GM19395 (cell line): Measurements from ENCODE around the gene PRX.
"Not testable (repeated sequence)": the region's sequence is repeated elsewhere in the genome, so short reads cannot be mapped to it uniquely, and the experiment has no call there.

Experiments used
- ATAC-seq: cut with Tn5 transposase; IDR thresholded peaks from one replicate; pipeline ENCODE4 v1.9.1; 2021; ENCODE audit warnings: mild to moderate bottlenecking, moderate library complexity; ENCODE audit not compliant: unreplicated experiment

PRX gene, protein sequence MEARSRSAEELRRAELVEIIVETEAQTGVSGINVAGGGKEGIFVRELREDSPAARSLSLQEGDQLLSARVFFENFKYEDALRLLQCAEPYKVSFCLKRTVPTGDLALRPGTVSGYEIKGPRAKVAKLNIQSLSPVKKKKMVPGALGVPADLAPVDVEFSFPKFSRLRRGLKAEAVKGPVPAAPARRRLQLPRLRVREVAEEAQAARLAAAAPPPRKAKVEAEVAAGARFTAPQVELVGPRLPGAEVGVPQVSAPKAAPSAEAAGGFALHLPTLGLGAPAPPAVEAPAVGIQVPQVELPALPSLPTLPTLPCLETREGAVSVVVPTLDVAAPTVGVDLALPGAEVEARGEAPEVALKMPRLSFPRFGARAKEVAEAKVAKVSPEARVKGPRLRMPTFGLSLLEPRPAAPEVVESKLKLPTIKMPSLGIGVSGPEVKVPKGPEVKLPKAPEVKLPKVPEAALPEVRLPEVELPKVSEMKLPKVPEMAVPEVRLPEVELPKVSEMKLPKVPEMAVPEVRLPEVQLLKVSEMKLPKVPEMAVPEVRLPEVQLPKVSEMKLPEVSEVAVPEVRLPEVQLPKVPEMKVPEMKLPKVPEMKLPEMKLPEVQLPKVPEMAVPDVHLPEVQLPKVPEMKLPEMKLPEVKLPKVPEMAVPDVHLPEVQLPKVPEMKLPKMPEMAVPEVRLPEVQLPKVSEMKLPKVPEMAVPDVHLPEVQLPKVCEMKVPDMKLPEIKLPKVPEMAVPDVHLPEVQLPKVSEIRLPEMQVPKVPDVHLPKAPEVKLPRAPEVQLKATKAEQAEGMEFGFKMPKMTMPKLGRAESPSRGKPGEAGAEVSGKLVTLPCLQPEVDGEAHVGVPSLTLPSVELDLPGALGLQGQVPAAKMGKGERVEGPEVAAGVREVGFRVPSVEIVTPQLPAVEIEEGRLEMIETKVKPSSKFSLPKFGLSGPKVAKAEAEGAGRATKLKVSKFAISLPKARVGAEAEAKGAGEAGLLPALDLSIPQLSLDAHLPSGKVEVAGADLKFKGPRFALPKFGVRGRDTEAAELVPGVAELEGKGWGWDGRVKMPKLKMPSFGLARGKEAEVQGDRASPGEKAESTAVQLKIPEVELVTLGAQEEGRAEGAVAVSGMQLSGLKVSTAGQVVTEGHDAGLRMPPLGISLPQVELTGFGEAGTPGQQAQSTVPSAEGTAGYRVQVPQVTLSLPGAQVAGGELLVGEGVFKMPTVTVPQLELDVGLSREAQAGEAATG (N-terminal part only)

DNA sequence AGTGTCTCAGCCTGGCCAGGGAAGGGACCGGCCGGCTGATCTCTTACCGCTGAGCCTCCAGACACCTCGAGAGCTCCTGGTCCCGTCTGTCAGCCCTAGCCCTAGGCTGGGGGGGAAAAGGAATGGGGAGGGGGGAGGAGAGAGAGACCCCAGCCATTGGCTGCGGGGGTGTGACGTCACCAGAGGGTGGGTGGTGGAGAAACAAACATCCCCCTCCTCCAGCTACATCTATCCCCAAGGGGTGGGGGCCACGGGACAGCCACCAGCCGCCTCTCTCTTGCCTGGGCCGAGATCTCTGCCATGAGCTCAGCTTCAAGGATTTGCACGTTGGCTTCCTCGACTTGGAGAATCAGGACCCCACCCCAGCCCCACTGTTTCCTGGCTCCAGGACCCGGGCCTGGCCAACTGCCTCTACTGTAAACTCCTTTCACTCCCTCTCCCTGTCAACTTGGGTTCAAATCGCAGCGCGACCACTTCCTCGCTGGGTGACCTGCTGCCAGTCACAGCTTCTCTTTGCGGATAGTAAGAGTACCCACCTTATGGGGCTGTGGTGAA lies at the start of gene PRX:
TSS of gene PRX (minus strand) at position 88 of the 555 bp plus-strand sequence. CDS start 5,446 bp downstream, outside the sequence.
- no peak for ATAC-seq

DNA sequence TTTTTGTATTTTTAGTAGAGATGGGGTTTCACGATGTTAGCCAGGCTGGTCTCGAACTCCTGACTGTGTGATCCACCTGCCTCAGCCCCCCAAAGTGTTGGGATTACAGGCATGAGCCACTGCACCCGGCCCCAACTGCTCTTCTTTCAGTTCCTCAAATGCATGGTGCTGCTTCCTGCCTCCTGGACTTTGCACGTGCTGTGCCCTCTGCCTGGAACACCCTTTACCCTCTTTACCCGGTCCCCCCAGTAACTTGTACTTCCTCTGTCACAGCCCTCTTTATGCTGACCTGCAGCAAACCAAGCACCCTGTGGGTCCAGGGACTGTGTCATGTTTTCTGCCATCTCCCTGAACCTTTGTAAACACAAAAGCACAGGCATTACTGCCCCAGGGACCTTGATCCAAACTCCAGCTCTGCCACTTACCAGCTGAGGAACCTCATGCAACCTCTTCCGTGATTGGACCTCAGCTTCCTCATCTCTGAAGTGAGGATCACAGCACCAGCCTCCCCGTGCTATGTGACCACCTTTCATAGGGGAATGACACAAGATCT lies 48.6 kb upstream of the PRX start:
- no peak for ATAC-seq

DNA sequence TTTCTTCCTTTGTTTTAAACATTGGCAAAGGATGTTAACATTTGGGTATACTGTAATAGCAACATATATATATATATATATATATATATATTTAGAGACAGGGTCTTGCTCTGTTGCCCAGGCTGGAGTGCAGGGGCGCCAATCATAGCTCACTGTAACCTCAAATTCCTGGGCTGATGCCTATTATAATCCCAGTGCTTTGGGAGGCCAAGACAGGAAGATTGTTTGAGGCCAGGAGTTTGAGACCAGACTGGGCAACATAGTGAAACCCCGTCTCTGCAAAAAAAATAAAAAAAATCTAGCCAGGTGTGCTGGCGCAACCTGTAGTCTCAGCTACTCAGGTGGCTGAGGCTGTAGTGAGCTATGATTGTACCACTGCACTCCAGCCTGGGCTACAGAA lies 47.0 kb upstream of the PRX start:
- ATAC-seq: no peak

DNA sequence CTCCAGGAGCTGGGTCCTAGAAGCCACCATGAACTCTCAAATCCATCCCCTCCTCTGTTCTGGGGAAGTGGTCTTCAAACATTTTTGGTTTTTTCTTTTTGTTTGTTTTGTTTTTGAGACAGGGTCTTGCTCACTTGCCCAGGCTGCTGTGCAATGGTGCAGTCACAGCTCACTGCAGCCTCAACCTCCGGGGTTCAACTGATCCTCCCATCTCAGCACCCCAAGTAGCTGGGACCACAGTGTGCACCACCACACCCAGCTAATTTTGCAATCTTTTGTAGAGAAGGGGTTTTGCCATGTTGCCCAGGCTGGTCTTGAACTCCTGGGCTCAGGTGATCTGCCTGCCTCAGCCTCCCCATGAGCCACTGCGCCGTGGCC lies 45.4 kb upstream of the PRX start:
- ATAC-seq: no peak

DNA sequence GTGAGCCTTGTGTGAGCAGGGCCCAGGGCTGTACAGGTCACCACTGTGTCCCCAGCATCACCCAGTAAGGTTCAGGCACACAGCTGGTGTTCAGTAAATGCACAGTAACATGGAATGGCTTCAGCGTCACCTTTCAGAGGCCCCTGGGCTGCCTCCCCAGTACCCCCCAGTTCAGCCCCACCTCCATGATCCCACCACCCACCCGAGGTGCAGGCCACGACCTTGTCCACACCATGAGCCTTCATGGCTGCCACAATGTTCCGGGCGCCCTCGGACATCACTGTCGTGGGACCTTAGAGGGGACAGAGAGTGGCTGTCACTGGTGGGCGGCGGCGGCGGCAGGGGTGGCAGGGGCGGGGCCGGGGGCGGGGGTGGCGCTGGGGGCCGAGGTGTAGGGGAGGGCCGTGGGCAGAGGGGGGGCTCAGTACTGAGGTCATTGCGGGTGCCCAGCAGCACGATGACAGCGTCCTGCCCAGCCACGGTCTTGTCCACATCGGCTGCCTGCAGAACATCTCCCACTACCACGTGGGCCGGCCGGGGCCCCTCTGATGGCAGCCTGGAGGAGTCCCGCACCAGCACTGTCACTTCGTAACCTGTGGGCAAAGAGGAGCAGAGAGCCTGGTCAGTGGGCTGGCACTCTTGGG lies 44.9 kb upstream of the PRX start:
- ATAC-seq: no peak

DNA sequence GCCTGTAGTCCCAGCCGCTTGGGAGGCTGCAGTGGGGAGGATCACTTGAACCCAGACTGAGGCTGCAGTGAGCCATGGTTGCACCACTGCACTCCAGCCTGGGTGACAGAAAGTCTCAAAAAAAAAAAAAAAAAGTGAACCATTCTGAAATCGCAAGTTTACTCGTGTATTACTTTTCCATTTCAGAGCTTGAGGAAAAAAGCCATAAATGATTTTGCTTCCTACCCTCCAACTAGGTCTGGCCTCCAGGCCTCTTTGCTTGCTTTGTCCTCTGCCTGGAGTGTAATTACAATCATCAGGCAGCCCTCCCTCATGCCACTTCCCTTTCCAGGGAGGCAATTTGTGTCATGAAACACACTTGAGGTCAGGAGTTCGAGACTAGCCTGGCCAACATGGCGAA lies 43.9 kb upstream of the PRX start:
- ATAC-seq: no peak

DNA sequence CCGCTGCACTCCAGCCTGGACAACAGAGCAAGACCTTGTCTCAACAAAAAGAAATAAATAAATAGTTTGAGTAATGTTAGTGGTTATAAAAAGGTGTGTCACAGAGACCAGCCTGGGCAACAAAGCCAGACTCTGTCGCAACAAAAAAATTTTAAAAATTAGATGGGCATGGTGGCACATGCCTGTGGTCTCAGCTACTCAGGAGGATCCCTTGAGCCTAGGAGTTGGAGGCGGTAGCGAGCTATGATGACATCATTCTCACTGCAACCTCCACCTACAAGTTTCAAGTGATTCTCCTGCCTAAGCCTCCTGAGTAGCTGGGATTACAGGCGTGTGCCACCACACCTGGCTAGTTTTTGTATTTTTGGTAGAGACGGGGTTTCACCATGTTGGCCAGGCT lies 40.8 kb upstream of the PRX start:
- not testable (repeated sequence) for ATAC-seq

DNA sequence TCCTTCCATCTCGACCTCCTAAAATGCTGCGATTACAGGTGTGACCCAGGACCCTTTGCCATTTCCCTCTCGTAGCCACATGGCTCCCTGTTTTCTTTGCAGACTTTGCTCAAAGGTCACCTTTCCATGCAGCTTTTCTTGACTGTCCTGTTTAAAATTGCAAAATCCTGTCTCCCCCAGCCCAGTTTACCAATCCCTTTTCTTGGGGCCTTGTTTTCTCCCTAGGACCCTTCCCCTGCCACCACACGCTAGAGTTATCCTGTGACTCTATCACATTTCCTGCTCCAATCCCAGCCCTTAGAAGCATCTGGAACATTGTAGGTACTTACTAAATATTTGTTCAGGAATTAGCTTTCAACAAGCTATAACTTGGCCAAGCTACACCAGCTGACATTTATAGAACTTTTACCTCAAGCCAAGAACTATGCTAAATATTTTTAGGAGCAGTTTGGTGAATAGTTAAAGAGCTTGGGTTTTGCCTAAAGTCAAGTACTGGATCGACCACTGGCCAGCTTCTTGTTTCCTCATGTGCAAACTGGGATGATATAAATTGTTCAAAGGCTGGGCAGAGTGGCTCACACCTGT lies 40.1 kb upstream of the PRX start:
- no peak for ATAC-seq

DNA sequence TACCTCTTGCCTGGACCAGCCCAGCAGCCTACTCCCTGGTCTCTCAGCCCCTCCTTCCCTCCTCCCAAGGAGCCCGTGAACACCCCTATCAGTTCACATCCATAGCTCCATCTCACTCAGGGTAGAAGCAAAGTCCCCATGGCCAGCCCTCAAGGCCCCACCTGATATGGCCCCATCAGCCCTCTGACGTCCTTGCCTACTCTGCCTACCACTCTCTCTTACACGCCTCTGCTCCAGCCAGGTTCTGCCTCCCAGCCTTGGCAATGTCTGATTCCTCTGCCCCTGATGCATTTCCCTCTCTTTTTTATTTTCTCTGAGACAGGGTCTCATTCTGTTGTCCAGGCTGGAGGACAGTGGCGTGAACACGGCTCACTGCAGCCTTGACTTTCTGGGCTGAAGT lies 38.8 kb upstream of the PRX start:
- no peak for ATAC-seq

DNA sequence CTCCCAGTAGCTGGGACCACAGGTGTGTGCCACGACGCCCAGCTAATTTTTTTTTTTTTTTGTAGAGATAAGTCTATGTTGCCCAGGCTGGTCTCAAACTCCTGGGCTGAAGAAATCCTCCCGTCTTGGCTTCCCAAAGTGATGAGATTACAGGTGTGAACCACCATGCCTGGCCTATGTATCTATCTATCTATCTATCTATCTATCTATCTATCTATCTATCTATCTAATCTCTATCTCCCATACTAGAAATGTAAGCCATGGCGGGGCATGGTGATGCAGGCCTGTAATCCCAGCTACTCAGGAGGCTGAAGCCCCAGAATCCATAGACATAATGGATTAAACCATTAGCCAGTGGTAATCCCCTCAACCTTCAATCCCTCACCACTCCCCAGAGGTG lies 37.5 kb upstream of the PRX start:
- ATAC-seq: no peak

DNA sequence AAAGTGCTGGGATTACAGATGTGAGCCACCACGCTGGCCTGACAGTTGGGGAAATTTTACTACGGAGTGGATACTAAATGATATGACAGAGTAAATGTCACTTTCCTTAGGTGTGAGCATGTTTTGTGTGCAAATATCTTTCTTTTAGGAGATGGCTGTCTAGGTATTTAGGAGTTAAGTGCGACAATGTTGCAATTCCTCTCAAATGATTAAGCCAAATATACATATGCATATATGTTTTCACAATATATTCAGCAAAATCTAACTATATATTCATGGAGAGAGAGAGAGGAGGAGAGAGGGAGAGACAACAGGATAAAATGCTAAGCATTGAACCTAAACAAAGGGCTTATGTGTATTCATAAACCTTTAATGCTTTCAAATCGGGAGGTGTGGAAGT lies 36.3 kb upstream of the PRX start:
- no peak for ATAC-seq

DNA sequence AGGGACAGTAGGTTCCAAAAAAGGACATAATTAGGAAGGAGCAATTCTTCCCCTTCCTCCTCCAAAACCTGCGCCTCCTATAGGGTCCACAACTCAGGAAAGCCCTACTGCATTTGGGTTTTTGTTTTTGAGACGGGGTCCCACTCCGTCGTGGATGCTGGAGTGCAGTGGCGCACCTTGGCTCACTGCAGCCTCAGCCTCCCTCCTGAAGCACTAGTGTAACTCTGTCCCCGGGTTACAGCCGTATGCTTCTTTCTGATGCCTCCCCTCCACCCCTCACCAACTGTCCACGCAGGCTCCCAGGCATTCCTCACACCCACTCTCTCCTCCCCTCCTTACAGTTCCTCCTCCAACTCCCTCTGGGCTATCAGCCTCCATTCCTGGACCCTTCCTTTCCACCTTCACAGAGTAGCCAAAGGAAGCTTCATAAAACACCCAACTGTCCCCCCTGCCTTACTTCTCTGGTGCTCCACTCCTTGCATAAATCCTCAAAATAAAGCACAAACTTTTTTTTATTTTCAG lies 33.1 kb upstream of the PRX start:
- no peak for ATAC-seq

DNA sequence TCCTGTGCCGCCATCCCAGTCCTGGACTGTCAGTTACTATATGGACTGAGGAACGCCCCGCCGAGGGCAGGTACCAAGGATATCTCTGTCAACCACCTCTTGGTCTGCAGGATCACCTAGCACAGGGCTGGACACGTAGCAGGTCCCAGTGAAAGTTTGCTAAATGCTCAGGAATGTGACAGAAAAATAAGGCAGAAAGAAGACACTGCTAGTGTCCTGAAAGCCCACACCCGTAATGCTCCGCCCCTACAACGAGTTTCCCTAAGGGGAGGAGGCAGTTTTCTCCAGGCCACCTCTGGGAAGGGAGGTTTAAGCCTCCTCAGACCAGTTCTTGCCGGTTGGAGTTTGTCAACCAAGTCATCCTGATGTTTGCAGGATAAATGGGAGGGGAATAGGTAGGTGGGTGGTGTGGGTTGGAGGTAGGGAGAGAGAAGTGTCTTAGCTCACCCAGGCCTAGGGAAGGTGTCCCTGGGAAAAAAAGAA lies 32.6 kb upstream of the PRX start:
- ATAC-seq: no peak

DNA sequence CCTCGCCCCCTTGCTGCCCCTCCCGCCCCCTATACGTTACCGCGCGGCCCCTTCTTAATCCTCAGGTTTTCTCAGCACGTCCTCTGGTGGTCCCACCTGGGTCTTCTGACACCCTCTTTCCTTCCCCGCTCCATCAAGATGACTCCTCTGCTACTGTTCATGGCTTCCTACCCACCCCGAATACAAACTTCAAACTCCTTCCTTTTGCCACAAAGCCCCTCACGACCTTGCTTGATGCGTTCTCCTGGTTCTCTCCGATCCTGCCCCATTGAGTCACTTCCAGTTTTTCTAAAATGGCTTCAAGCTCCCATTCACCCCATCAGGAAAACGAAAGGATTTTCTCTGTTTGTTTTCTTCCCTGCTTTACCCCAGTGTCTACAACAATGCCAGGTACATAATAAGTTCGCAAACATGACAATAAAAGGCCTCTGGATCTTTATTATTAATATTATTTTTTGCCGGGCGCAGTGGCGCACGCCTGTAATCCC lies 31.7 kb upstream of the PRX start:
- ATAC-seq: no peak

DNA sequence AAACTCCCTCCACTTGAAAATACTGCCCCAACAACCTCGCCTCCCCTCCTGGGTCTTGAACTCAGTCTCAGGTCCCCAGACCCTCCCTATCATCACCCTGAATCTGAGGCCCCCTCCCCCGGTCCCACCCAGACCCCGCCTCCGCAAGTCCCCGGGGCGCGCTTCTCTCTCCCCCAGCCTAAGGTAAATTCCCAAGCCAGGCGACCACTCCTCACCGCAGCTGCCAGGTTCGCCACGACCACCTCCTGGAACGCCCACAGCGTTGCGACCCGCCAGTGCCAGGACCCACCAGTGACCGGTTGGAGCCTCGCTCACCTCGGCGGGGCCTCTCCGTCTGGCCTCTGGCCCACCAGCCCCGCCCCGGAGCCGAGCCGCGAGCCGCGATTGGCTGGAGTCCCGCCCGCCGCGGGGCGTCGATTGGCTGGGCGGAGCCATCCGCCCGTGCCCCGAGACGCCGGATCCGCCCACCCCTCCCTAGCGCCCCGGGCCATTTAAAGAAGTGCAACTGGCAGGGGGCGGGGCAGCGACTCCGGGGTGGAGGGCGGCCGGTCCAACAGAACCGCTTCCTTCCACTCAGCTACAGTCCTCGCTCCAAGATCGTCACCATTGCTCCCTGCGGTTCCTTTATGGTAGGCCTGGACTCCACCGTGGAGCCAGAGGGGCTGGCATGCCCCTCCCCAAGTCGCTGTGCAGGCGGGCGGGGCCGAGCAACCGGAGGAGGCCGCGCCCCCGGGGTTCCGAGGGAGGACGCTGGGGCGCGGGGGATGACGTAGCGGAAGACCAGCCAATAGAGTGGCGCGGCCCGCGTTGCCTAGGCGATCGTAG lies 31.0 kb upstream of the PRX start, which contains the start of gene SERTAD3:
TSS of gene SERTAD3 (minus strand) at position 336 of the 825 bp plus-strand sequence. CDS start 2,255 bp downstream, outside the sequence.
- peak; percentile 66 for ATAC-seq

DNA sequence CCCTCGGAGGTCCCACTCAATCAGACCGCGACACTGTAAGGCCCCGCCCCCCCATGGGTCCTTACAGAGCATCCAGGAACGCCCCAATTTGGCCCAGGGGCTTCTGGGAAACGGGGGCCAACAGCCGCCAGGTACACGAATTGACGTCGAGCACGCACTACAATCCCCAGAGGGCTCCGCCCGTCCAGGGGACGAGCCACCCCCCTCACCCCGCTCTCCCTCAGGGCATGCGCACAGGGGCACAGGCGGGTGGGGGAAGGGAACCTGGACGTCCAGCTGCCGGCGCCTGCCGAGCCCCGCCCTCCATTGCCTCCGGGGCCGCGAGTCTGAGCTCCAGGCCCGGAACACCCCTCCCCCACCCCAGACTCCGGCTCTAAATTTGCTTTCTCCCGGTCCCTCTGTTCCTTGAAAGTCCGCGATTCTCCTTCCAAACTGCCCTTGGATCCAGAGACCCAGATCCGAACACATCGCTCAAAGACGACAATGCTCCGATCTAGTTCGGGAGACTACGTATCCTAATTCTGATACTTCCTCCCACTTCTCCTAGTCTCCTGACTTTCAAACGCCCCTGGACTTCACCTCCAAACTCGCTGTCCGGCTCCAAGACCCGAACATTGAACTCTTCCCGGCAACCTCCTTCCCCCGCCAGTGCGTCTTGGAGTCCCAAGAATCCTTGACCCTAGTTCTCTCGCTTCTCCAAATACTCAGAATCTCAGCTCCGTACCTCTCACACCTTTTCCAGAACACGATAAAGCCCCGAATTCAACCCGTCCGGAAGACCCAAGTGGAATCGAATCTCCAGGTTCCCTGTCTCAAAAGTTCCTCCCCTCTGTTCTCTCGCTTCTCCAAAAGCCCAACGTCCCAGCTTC lies 30.2 kb upstream of the PRX start:
- ATAC-seq: peak; percentile 79
